PC-3 (cell line): ENCODE measurements around the gene GPR183.

ENCODE experiments used
- CTCF ChIP-seq: fragments of 300-600 bp; sonication (generic); conservative IDR thresholded peaks from 2 replicates; pipeline ENCODE4 v1.5.1; 2017; ENCODE audit warnings: antibody characterized with exemption, low read depth, mild to moderate bottlenecking, low read length
- EZH2 ChIP-seq: fragments of 300-600 bp; sonication (generic); IDR thresholded peaks from one replicate; pipeline ENCODE4 v1.6.1; 2017; ENCODE audit warnings: antibody characterized with exemption, mild to moderate bottlenecking, low read length; ENCODE audit not compliant: unreplicated experiment
- EZH2phosphoT487 ChIP-seq: fragments of 300-600 bp; sonication (generic); IDR thresholded peaks from 2 replicates; pipeline ENCODE4 v1.6.1; 2018; ENCODE audit warnings: mild to moderate bottlenecking, antibody characterized with exemption, low read length, borderline replicate concordance

- TF ChIP-seq CTCF (no peak), EZH2 (no peak), EZH2phosphoT487 (no peak)
These were observed 22.3 kb upstream of the GPR183 start for GRCh38 chr13:99329477-99329876.
